Erythroblast (primary cell): ENCODE data around the gene ZNF865.

Source experiments
- GATA1 ChIP-seq: IDR thresholded peaks from 2 replicates; pipeline ENCODE4 v1.6.1; 2011; ENCODE audit warnings: low read depth, mild to moderate bottlenecking, control low read depth, low read length, moderate library complexity
- POLR2A ChIP-seq: IDR thresholded peaks from 2 replicates; pipeline ENCODE4 v1.6.1; 2011; ENCODE audit warnings: mild to moderate bottlenecking, low read length

DNA sequence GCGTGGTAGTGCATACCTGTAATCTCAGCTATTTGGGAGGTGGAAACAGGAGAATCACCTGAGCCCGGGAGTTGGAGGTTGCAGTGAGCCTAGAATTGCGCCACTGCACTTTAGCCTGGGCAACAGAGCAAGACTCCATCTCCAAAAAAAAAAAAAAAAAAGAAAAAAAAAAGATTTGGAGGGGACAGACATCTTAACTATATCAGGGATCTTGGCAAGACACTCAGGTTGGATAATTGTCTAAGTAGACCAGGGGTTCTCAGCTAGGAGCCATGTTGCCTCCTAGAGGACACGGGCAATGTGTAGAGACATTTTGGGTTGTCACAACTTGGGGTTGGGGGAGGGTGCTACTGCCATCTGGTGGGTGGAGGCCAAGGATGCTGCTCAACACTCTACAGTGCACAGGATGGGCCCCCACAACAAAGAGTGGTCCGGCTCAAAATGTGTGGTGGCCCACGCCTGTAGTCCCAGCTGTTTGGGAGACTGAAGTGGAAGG, 33.5 kb downstream of the ZNF865 start:
- TF ChIP-seq POLR2A (no peak), GATA1 (no peak)
